Spleen (tissue), 11 donors: ENCODE measurements around the gene CNKSR2. TPM values are rescaled to one million over a fixed set of nuclear protein-coding genes. Genes with fewer than 3 reads are reported as not detected.

Source experiments
- DNase-seq: peaks from one replicate; pipeline ENCODE4 v3.0.0-alpha.2; 2020
- H3K27ac ChIP-seq, 8 donors: fragments of 200-600 bp; sonication (generic) in 7 of 8; 1 replicate in 4 of 8; 2 replicates in 4 of 8; pipeline versions ENCODE4 v1.5.0 to v1.8.0; 2016 to 2021; ENCODE audit warnings: inconsistent platforms in 4 of 8, mild to moderate bottlenecking in 4 of 8, moderate library complexity in 1 of 8
- H3K27me3 ChIP-seq, 7 donors: fragments of 200-600 bp; sonication (generic) in 6 of 7; replicated peaks in 1 of 7; 1 replicate in 4 of 7; 2 replicates in 3 of 7; pipeline versions ENCODE4 v1.5.0 to v1.8.0; 2016 to 2021; ENCODE audit warnings: inconsistent platforms in 3 of 7, mild to moderate bottlenecking in 1 of 7
- H3K36me3 ChIP-seq, 6 donors: fragments of 200-600 bp; sonication (generic) in 5 of 6; 1 replicate in 4 of 6; 2 replicates in 2 of 6; pipeline versions ENCODE4 v1.5.0 to v1.8.0; 2016 to 2021; ENCODE audit warnings: inconsistent platforms in 2 of 6
- H3K4me1 ChIP-seq, 6 donors: fragments of 200-600 bp; sonication (generic) in 5 of 6; 1 replicate in 3 of 6; 2 replicates in 3 of 6; pipeline versions ENCODE4 v1.5.0 to v1.8.0; 2016 to 2021; ENCODE audit warnings: inconsistent platforms in 3 of 6
- H3K4me3 ChIP-seq, 8 donors: fragments of 200-600 bp; sonication (generic) in 7 of 8; 1 replicate in 4 of 8; 2 replicates in 4 of 8; pipeline versions ENCODE4 v1.5.0 to v1.8.0; 2016 to 2021; ENCODE audit warnings: inconsistent platforms in 4 of 8, mild to moderate bottlenecking in 4 of 8, moderate library complexity in 2 of 8
- H3K9me3 ChIP-seq, 8 donors: fragments of 200-600 bp; sonication (generic) in 7 of 8; 1 replicate in 4 of 8; 2 replicates in 4 of 8; pipeline versions ENCODE4 v1.5.0 to v1.8.0; 2016 to 2021; ENCODE audit warnings: inconsistent platforms in 4 of 8
- POLR2A ChIP-seq, 3 donors: fragments of 450-650 bp; IDR thresholded peaks; one replicate each; pipeline ENCODE4 v1.5.1; 2017; ENCODE audit warnings: antibody characterized with exemption in 3 of 3, mild to moderate bottlenecking in 1 of 3
- POLR2AphosphoS5 ChIP-seq, 3 donors: sonication (generic); formaldehyde crosslinking; IDR thresholded peaks; one replicate each; pipeline ENCODE4 v1.5.1; 2017; ENCODE audit warnings: antibody characterized with exemption in 3 of 3
- WGBS, 5 donors: extraction: QIAGEN DNeasy Blood & Tissue Kit in 3 of 5; methylation state at CpG; one replicate each; pipeline versions ENCODE4 v1.1.5 to v1.1.7; 2013 to 2018; 5-methylcytosine and 5-hydroxymethylcytosine counted together
- intact Hi-C: fragments of 100-400 bp; cut with DNase I; formaldehyde crosslinking; loops from one replicate; pipeline ENCODE4 v1.15.0; 2023; ENCODE audit warnings: low total_unique reads
- polyA plus RNA-seq, 3 donors: library from polyadenylated mRNA; stranded (reverse); fragments of 200-250 nt; gene quantifications; one replicate each; pipeline ENCODE4 v1.2.1, GENCODE V29; 2013
- total RNA-seq, 7 donors: library from RNA; depleted of rRNA in 3 of 7; stranded (reverse); fragments of >200 nt in 3 of 7; fragmentation: NEBNext Ultra II Directional in 4 of 7; extraction: Animal tissue kit (Norgen Biotek cat#: 25700) in 4 of 7; gene quantifications; one replicate each; pipeline versions ENCODE4 v1.1.0 to v1.2.1, GENCODE V29; 2016 to 2021
- TF ChIP-seq, protein P1 (sequence below), 11 experiments: fragments of 200-600 bp in 7 of 11; fragments of 450-650 bp in 4 of 11; sonication (generic) in 4 of 11; IDR thresholded peaks in 8 of 11; conservative IDR thresholded peaks in 3 of 11; 1 replicate in 7 of 11; 2 replicates in 4 of 11; pipeline versions ENCODE4 v1.4.0 to v1.8.0; 2016 to 2021; ENCODE audit warnings: antibody characterized with exemption in 11 of 11, inconsistent platforms in 4 of 11, mild to moderate bottlenecking in 1 of 11
- donor health status: healthy with polysubstance abuse.
- donor health status: DM: no; HTN: no; CAD: no; lungs with moderate emphysema.
- donor health status: DM: no; HTN: no; CAD: no.
- donor health status: Bipolar disorder and iron deficiency.
- donor health status: healthy.
- donor health status: DM: no; HTN: no; CAD: no.
- donor health status: DM: yes; HTN: yes; CAD: no.

The CNKSR2 gene
- total and polyA plus RNA-seq, 10 donors: 1.6 to 16.8 (median 6.0) TPM

DNA sequence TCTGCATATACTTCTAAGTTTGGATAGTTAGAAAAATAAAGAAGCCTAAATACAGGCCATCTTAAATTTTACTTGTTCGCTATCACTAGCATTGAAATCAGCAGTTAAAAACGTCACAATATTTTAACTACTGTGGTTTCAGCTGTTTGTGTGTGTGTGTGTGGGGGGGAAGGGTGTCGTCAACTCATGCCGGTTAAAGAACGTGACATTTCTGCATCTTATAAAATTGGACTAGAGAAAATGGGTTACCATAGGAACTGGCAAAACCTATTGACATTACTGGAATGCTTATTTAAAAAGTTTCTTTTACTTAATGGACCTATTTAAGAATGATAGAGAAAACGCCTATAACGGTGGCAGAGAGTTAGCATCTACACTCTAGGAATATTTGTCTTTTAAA lies 1.2 kb upstream of the CNKSR2 start:
- Histone ChIP-seq H3K36me3 (no peaks in the 10 kb centered on the region), H3K4me3 (peak overlapping the region in 1 of 8 donors; percentile 49), H3K27me3 (peaks cover 0 to 31% (median 21%) of the 10 kb centered on the region in 7 donors), H3K4me1 (peaks cover 0 to 24% (median 0%) of the 10 kb centered on the region in 6 donors), H3K9me3 (no peaks in the 10 kb centered on the region), H3K27ac (no peak overlapping the region)
- no peak for TF ChIP-seq POLR2AphosphoS5 (IDR thresholded peaks at IDR 0.05)
- no peak for TF ChIP-seq POLR2A (IDR thresholded peaks at IDR 0.05)
- TF ChIP-seq, protein P1, sequence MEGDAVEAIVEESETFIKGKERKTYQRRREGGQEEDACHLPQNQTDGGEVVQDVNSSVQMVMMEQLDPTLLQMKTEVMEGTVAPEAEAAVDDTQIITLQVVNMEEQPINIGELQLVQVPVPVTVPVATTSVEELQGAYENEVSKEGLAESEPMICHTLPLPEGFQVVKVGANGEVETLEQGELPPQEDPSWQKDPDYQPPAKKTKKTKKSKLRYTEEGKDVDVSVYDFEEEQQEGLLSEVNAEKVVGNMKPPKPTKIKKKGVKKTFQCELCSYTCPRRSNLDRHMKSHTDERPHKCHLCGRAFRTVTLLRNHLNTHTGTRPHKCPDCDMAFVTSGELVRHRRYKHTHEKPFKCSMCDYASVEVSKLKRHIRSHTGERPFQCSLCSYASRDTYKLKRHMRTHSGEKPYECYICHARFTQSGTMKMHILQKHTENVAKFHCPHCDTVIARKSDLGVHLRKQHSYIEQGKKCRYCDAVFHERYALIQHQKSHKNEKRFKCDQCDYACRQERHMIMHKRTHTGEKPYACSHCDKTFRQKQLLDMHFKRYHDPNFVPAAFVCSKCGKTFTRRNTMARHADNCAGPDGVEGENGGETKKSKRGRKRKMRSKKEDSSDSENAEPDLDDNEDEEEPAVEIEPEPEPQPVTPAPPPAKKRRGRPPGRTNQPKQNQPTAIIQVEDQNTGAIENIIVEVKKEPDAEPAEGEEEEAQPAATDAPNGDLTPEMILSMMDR (IDR thresholded peaks at IDR 0.05 in 8 of 11, conservative IDR thresholded peaks at IDR 0.05 in 3 of 11): no peak
- DNase-seq: no peak
- intact Hi-C loops: no loop called here
- 48 to 70% (median 58%) methylated on average over 7 of the region's 7 CpGs for WGBS, 5 donors

DNA sequence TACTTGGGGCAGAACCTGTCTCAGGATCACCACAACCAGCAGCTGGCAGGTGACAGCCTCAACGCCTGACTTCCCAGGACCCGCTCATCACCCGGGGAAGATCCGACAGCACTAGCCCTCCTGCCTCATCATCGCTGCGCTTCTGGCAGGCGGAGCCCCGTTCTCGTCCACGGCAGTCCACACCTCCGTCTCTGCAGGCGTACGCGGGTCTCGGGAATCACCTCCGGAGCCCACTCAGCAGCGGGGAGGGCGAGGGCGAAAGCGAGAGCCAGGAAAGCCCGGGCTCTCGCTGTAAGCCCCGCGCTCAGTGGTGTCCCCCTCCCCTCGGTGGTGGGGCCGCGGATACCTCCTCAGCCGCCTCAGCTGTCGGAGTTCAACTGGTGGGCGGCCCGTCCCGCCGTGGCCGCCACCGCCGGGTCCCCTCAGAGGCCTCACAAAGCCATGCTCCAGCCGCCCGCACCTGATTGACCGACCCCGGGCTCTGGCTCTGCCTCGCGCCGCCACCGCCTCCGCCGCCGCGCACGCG lies 518 bp upstream of the CNKSR2 start:
- Histone ChIP-seq H3K36me3 (no peaks in the 10 kb centered on the region), H3K27ac (peak overlapping the region in 6 of 8 donors; percentile 39 to 81 (median 60)), H3K9me3 (no peaks in the 10 kb centered on the region), H3K4me3 (peak overlapping the region; percentile 28 to 73 (median 43)), H3K4me1 (peaks cover 0 to 24% (median 0%) of the 10 kb centered on the region in 6 donors), H3K27me3 (peaks cover 0 to 31% (median 21%) of the 10 kb centered on the region in 7 donors)
- TF ChIP-seq POLR2A (IDR thresholded peaks at IDR 0.05) (no peak), POLR2AphosphoS5 (IDR thresholded peaks at IDR 0.05) (no peak)
- TF ChIP-seq, protein P1 (IDR thresholded peaks at IDR 0.05 in 8 of 11, conservative IDR thresholded peaks at IDR 0.05 in 3 of 11): no peak
- intact Hi-C loops: no loop called here
- DNase-seq: no peak
- WGBS, 5 donors: 2 to 56% (median 20%) methylated on average over 22 to 50 of the region's 50 CpGs; no CpG with 5 or more reads in 1 of the 5 donors

DNA sequence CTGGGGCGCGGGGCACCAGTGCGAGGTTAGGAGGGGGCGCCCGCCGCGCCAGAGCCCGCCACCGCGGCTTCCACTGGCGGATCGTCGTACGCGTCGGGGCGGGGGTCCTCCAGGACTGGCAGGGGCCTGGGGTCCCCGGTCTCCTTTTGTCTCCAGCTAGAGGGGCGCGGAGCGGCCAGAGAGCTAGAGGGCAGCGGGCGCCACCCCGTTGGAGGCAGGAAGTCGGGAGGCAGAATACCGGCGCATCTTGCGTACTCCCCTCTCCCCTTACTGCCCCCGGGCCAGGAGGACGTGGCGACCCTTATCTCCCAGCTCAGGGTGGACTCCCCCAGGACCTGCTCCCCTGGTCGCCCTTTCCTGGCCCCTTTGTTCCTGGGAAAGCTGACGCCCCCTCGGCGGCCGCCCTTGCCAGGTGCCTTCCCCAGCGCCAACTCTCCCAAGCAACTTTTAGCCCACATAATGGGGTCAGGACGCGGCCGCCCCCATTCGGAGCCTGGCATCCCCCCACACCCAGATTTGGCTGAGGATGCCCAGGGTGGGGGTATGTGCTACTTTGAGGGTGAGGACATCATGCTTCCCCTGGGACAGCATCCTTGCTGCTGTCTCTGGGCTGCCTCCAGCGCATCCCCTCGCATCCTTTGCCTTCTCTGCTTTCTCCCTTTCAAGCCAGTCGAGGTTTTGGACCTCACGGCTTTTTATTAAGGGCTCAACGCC lies 933 bp downstream of the CNKSR2 start:
- Histone ChIP-seq H3K4me3 (peak overlapping the region; percentile 31 to 73 (median 48)), H3K36me3 (no peaks in the 10 kb centered on the region), H3K27ac (peak overlapping the region in 5 of 8 donors; percentile 62 to 81 (median 68)), H3K9me3 (no peaks in the 10 kb centered on the region), H3K4me1 (peaks cover 0 to 24% (median 0%) of the 10 kb centered on the region in 6 donors), H3K27me3 (peaks cover 0 to 31% (median 21%) of the 10 kb centered on the region in 7 donors)
- 1 to 47% (median 6%) methylated on average over 9 to 46 of the region's 46 CpGs for WGBS, 5 donors
- intact Hi-C loops: no loop called here
- DNase-seq: peak; percentile 78
- TF ChIP-seq POLR2AphosphoS5 (IDR thresholded peaks at IDR 0.05) (no peak), POLR2A (IDR thresholded peaks at IDR 0.05) (no peak)
- TF ChIP-seq, protein P1 (IDR thresholded peaks at IDR 0.05 in 8 of 11, conservative IDR thresholded peaks at IDR 0.05 in 3 of 11): no peak

DNA sequence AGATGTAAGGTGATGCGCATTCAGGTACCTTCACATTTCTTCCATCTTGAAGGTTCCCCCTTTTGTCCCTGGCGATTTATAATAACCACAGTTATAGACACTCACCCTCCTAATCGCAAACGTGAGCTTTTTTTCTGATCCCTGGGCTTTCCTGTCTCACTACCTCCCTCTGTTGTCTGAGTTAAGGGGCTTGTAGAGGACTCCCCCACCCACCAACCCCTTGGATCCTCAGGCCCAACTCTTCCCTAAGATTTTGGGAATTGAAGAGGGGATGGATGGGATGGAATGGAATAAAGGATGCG lies 1.4 kb downstream of the CNKSR2 start:
- DNase-seq: no peak
- H3K4me1 ChIP-seq: peaks cover 0 to 24% (median 0%) of the 10 kb centered on the region in 6 donors
- peaks cover 0 to 31% (median 21%) of the 10 kb centered on the region in 7 donors for H3K27me3 ChIP-seq
- WGBS, 5 donors: 9 to 23% (median 16%) methylated on average over 4 to 5 of the region's 5 CpGs
- TF ChIP-seq POLR2AphosphoS5 (IDR thresholded peaks at IDR 0.05) (no peak), POLR2A (IDR thresholded peaks at IDR 0.05) (no peak)
- TF ChIP-seq, protein P1 (IDR thresholded peaks at IDR 0.05 in 8 of 11, conservative IDR thresholded peaks at IDR 0.05 in 3 of 11): no peak
- no peaks in the 10 kb centered on the region for H3K9me3 ChIP-seq
- intact Hi-C loops: no loop called here
- H3K27ac ChIP-seq: no peak overlapping the region
- peak overlapping the region in 6 of 8 donors; percentile 39 to 73 (median 49) for H3K4me3 ChIP-seq
- no peaks in the 10 kb centered on the region for H3K36me3 ChIP-seq
